HG02852 (cell line): Measurements from ENCODE around the gene WNT7A.

ENCODE experiments used
- ATAC-seq: cut with Tn5 transposase; IDR thresholded peaks from one replicate; pipeline ENCODE4 v1.9.1; 2021; ENCODE audit warnings: mild to moderate bottlenecking, moderate library complexity; ENCODE audit not compliant: unreplicated experiment

The WNT7A gene

DNA sequence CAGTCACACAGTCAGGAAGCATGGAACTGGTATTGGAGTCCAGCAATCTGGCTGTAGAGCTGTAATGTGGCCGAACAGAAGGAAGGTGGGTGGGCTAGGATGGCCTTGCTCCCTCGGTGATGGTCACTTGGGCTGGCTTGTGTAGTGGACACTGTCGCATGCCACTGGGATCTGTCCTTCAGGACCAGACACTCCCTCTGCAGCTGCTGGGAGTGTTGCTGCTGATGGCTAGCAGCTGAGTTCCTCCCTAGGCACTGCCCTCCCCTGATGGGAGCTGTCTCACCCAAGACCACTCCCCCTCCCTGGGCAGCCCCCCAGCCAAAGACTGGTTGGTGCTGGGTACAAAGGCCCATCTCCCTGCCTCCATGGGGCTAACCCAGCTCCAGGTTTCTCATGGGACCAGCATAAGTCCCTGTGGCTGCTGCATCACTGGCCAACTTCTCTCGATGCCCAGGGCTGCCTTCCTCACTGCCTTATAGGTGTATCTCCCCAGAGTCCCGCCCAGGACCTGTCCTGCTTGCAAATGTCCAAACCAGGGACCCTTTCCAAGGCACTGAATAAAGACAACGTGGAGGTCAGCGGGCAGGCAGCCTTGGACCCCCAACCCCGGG, 48.4 kb downstream of the WNT7A start:
- ATAC-seq = no peak

GRCh38 chr3:13829311-13829710, 50.6 kb downstream of the WNT7A start:
- no peak for ATAC-seq

GRCh38 chr3:13828501-13829265, 51.2 kb downstream of the WNT7A start:
- no peak for ATAC-seq

- ATAC-seq = no peak
These were observed 52.2 kb downstream of the WNT7A start for GRCh38 chr3:13827699-13828098.

- no peak for ATAC-seq
These were observed 52.6 kb downstream of the WNT7A start for GRCh38 chr3:13827256-13827655.

DNA sequence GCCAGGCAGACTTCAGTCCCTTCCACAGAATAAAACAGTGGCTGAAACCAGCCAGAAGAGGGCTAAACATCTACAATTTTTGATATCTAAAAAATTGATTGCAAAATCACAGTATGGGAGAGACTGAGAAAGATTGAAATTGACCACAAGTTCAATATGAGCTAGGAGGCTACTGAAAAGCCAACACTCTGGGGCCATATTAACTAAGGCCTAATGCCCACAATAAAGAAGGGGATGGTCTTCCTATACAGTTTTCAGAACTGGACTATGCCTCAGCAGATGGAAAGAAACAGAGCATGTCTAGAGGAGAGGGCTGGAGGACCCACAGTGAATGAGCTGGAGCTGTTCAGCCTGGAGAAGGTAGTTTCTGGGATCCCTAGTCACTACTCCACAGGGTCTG, 53.2 kb downstream of the WNT7A start:
- no peak for ATAC-seq

DNA sequence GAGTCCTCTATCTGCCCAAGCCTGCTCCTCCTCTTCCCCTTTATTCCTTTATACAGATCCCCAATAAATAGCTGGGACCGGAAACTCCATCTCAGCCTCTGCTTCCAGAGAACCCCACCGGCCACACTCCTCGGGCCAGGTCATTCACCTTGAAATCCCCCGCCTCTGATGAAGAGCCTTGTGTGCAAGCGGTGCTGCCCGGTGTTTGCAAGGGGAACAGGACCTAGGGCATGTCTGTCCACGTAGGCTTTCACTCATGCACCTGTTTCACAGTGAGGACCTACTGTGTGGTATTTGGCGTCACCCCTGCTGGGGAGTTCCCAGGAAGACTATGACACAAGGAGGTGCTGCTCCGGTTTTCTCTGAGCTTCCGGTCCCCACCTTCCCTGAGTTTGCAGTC, 54.0 kb downstream of the WNT7A start:
- ATAC-seq = no peak

DNA sequence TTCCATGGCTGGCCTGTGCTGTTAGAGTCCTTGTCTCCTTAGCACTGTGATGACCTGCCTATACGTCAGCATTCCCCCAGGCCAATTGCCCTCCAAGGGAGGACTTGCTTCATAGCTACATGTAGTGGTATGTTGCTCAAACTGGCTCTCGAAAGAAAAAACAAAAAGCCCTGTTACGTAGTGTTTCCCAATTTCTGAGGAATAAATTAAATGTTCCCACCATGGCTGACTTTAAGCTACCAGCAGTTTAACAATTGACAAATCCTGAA, 54.6 kb downstream of the WNT7A start:
- no peak for ATAC-seq

DNA sequence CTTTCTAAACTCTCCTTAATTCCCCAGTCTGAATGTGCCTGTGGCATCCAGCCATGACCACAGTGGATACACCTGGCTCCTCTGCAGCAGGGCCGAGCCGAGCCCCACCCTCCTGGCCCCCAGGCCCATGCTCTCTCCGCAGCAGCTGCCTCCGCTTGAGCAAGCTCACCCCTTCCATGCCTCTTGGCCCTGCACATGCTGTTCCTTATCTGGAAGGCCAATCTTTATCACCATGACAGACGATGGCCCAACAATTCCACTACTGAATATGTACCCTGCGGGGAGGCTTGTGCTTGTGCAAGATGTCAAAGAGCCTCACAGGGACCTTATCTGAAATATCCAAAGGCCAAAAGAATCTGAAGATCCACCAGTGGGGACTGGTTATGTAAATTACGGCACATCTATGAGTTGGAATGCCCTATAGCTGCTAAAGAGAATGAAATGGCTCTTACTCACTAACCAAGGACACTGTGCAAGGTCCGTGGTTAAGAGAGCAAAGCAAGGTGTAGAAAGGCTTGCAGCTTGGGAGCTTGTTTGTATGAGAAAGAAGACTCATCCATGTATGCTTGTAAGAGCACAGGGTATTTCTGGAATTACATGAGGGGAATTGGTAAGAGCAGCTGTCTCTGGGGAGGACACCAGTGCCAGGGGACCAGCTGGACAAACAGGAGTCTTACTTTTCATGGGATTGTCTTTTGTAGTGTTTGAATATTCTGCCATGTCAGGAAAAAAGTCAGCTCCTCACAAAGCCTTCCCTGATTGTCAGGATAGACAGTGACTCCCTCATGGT, 55.2 kb downstream of the WNT7A start:
- ATAC-seq = no peak

- ATAC-seq = no peak
These were observed 56.2 kb downstream of the WNT7A start for GRCh38 chr3:13823692-13824091.

DNA sequence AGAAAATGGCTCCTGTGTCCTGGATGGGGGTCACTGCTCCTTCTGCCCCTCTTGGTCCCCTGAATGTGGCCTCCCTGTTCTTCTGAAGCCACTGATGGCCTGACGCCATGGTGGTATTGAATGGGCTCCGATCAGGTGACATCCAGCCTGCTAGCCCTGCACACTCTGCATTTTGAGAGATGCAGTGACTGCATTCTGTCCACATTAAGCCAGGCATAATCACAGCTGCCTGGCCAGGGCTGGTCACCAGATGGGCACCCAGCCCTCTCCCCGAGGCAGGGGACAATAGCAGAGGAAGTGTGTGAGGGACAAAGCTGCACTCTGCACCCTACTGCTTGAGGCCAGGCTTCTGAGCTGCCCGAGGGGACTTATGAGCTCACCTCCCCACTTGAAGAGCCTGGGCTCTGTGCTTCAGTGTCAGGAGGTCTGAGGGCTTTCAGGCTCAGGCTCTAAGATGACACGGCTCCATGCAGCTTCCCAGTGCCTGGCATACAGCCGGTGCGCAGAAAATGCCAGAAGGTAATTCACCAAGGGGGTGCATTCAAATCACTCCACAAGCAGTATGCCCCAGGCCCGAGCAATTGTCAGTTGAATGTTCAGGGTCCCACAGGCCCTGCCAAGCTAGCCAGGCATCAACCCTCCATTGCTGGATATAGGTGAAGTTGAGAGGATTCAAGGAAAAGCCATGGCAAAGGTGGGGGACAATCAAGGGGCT, 56.8 kb downstream of the WNT7A start:
- ATAC-seq = no peak

- no peak for ATAC-seq
These were observed 57.8 kb downstream of the WNT7A start for GRCh38 chr3:13822042-13822441.

DNA sequence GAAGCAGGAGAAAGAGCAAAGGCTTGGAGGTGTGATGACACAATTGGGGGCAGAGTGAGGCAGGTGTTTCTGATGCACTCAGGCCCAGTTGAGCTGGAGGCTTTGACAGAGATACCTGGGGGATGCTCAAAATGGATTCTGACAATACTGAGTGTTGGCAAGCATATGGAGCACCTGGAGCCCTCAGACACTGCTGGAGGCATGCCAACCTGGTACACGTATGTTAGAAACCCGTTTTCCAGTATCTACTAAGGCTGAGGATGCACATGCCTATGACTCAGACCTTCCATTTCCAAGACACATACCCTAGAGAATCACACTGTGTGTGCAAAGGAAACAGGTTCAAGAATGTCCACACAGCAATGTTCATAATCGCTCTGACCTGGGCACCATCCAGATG, 58.7 kb downstream of the WNT7A start:
- no peak for ATAC-seq

- ATAC-seq = no peak
These were observed 61.0 kb downstream of the WNT7A start for GRCh38 chr3:13818919-13819318.

DNA sequence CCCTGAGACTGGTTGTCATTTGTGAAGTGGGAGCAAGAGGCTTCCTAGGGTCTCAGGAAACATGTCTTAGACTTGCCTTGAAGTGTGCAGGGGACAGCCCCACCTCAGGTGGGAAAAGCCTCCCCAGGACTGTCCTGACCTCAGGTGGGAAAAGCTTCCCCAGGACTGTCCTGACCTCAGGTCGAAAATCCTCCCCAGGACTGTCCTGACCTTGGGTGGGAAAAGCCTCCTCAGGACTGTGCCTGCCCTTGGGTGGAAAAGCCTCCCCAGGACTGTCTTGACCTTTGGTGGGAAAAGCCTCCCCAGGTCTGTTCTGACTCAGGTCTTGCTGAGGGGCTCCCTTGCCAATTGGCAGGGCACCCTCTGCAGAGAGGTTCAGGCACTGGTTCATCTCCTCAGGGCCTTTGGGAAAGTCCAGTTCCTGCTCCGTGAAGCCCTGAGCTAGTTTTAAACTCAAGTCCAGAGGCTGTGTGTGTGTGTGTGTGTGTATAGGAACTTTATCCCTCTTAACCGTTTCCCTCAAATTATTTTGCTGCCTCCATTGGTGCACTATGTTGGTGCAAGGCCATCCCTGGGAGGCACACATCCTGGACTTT, 64.7 kb downstream of the WNT7A start:
- ATAC-seq = no peak

DNA sequence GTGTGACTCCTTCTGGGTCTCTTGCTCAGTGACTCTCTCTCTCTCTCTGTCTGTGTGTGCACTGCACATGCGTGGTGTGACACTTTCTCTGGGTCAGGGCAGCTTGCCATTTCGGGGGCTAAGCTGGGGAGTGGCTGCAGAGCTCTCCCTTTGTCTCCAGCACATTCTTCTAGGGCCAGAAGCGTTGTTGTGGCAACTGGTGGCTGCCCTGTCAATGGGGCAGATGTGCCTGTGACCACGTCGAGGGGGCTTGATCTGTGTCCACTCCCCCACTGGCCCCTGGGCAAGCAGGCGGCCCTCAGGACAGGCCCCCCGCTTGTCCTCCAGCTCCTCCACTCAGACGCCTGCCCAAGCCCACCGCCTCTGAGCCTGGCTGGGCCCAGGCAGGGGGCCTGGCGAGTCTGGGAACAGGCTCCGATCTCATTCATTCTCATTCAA, 67.8 kb downstream of the WNT7A start:
- no peak for ATAC-seq

DNA sequence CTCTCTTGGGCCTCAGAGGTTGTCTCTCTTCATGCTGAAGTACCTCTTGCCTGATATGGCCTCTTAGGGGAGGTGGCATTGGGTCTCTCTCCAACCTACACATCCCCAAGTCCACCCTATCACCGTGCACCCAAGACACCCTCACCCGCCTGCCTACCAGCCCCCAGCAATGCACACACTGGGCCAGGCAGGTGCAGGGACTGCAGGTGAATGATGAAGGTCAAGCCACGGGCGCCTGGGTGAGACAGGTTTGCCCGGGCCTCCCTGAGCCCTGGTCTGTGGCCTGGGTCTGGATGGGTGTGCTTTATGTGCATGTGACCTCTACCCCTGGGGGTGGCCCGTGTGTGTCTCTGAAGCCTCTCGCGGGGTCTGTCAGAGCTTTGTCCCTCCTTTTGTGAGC, 68.3 kb downstream of the WNT7A start:
- no peak for ATAC-seq

DNA sequence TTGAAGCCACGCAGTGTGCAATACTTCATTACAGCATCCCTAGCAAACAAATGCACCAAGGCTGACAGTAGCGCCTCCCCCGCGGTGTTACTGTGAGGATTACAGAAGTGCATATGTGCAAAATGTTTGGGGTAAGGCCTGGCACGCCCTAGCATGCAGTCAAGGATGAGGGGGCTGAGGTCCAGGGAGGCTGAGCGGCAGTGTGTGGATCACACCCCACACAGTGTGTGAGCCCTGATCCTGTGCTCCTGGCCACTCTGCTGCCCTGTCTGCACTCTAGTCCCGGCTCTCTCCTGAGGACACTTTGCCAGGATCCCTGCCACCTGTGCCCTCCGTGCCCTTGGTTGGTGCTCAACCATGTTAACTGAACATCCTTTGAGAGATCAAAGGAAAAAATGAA, 71.3 kb downstream of the WNT7A start:
- no peak for ATAC-seq

GRCh38 chr3:13801361-13802204, 78.3 kb downstream of the WNT7A start:
- no peak for ATAC-seq

GRCh38 chr3:13800064-13800463, 79.8 kb downstream of the WNT7A start:
- no peak for ATAC-seq
